Activated CD4-positive, alpha-beta T cell treated with anti-CD3 and anti-CD28 coated beads for 24 hours (primary cell): ENCODE results near the gene ARMC2.
A peak's percentile ranks its signal among the peaks of the same experiment; 100 is the strongest.
"Not testable (repeated sequence)": the region's sequence is repeated elsewhere in the genome, so short reads cannot be mapped to it uniquely, and the experiment has no call there.

Source experiments
- DNase-seq, 2 donors: peaks; one replicate each; pipeline ENCODE4 v3.0.0-alpha.2; 2020; ENCODE audit warnings: low read depth in 2 of 2

ARMC2 gene

DNA sequence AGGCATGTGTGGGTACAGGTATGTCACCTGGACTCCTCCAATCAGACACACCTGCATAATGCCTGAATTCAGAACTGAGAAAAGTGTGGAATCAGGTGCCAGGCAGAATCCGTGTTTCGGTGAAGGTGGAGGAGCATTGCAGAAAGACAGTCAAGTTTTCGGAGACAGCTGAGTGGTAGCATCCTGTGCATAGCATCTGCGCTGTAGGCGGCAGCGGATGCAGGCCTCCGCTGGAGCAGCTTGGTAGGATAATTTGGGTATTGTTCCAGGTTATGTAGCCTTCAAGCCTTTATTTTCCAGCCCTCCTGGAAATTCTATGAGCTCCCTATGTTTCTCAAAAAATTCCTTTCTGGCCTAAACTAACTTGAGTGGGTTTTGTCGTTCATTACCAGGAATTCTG is 15.5 kb upstream of the ARMC2 start:
- no peak for DNase-seq

DNA sequence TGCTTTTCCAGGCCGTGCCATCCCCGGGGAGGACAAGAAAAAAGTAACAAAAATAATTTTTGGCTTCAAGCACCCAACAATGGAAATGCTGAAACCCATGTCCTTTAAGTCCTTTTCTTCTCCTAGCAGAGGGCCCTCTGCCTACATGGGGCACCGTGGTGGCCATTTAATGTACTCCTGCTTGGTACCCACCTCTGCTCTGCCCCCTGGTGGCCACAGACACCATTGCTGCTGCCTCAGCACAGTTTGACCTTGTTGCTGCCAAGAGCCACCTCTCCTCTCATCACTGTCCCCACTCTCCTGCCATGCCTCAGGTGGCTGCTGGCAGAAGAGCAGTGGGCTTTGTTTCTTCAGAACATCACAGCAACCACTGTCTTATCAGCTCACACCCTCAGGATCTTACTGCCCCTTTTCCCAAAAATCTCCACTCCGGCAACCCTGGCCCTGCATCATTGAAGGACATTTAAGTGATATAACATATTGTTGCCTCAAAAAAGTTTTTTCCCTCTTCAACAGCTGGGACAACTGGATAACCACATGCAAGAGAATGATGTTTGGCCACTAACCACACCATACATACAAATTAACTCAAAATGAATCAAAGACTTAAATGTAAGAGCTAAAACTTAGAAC is 12.9 kb upstream of the ARMC2 start:
- DNase-seq: peak; percentile 75 to 81

GRCh38 chr6:108836061-108836460 is 12.2 kb upstream of the ARMC2 start:
- DNase-seq: no peak

DNA sequence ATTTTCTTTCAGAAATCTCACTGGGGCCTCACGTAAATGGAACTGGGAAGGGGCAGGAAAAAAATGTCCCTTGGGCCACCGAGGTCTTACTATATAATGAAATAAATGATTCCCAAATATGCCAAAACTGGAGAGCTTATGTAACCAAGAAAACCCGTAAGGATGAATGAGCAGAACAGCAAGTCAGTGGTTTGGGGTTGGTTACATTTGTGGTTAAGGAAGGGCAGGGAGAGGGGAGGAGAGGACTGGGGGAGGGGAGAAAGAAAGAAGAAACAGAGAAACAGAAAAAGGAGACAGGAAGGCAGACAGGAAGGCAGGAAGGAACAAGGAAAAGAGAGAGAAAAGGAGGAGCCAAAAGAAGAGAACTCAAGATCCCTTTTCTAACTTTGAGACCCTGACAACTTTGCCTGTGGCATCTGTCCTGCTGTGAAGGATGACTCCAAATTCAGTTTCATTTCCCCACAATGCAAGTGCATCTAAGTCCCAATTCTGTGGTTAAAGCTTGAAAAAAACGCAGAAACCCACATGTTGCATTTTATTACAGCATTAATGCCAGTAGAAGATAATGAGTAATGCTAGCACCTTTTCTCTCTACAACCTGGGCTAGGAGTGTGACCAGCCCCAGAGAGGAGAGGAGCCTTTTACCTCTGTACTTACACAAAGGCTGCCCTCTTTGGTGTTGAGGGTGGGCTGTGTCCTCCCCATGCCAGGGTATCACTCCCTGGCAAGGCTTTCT is 10.8 kb upstream of the ARMC2 start:
- DNase-seq: no peak

DNA sequence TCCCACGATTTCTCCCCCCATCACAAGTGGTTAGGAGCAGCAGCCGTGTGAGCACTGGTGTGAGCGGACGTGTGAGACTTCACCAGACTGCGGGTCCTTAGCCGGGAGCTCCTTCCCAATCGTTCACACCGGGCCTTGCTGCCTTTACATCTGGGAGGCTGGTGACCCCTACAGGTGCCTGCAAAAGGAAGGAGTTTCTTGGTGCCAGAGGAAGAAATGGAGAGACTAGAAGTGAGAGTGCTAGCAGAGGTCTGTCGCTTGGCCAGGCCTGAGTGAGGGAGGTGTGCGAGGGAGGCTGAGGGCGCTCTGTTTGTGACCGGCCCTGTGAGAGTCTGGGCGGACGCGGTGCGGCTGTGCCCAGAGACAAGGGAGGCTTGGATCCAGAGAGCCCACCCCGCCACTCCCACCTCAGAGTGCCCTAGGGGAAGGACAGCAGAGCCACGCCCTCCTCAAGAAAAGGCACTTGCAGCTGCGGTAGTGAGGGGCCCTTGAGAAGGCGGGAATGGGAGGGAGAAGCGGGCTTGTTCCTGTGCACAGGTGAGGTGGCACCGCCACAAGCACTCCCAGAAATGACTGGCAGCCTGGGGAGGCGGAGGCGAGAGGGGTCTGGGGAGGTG is 10.0 kb upstream of the ARMC2 start:
- DNase-seq: no peak

DNA sequence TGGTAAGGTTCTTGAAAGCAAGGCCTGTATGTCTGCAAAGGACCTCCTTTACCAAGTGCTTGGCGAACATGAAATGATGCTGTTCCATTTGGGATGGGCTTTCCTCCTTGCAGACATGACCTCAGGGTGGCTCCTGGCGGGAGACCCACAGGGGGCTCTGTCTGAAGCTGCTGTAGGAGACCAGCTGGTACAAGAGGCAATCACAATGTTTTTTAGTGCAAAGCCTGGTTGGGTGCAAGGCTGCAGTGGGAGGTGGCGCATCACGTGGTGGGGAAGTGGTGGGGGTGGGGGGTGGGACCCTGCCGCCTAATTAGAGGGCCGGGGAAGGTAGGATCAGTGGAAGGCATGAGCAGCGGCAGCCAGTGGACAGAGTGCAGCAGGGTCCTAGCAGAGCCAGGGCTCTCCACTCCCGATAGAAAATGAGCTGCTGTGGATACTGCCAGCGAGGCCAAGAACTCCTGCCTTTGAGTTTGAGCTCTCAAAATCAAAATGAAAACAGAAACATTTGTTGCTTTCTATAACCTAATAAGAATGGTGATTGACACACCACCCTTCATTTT is 9.1 kb upstream of the ARMC2 start:
- DNase-seq: no peak

GRCh38 chr6:108840919-108841318 is 7.3 kb upstream of the ARMC2 start:
- no peak for DNase-seq

DNA sequence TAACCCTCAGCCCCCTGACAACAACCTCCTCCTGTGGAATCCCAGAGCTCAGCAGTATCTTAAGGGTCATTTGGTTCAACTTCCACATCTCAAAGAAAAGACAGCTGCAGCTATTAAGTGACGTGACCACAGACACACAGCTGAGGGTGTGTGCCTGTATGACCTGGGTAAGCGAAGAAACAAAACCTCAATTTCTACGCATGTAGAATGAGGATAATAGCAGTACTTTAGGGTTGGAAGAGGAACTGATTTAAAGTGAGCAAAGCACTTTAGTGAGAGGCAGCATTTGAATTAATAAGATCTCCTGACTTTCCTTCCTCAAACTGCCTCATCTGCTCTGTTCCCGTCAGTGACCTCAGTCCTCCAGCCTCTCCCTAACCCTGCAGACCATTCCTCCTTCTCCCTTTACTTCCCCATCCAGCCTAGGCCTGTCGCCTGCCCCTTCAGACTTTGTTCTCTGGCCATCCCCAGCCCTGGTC is 6.8 kb upstream of the ARMC2 start:
- DNase-seq: no peak

DNA sequence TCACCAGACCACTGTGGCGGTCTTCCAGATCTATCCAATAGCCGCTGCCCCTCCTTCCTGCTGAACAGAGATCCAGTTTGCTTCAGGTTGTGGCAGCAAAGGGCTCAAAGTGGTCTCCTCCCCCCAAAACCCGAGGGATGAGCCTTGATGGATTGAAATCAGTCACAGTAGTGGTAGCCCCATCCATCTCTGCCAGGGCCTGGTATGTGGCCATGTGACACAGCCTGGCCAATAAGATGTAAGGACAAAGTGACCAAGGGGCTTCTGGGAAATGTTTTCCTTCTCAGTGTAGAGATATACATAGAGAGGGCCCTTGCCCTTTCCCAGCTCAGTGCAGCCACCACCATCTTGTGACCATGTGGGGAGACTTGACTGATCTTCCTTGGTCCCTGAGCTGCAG is 4.1 kb upstream of the ARMC2 start:
- no peak for DNase-seq

DNA sequence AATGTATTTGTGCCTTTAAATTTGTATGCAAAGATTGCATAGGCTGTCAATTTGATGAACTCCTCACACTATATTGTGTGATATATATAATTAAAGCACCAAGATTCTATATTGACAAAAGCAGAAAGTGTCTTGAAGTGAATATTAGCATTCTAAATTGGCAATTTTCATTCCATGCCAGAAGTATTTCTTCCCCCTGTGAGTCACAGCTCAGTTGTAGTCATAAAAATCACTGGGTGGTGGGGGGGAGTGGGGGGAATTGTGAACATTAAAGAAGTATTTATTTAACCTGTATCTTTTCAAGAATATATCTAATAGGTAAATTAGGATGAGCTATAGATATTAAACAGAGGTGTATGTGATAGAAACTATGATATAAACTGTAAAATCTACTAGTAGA is 3.1 kb upstream of the ARMC2 start:
- no peak for DNase-seq

GRCh38 chr6:108846101-108846500 is 2.1 kb upstream of the ARMC2 start:
- no peak for DNase-seq

- no peak for DNase-seq
These were observed 1.6 kb upstream of the ARMC2 start for GRCh38 chr6:108846628-108847027.

DNA sequence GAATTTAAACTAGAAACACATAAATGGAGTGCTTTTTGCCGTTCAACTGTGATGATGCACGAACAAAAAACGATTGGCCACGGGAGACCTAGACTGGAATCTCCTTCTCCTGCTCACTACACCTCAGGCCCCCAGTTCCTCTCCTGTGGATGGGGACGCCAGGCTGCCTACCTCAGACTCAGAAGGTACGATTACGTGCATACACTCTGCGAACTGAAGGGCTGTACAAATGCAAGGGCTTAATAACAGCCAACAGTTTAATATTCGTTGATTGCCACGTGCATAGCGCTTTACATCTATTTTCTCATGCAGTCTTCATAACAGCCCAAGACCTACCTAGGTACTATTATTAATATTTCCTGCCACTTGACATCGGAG is 495 bp upstream of the ARMC2 start:
- DNase-seq: no peak

DNA sequence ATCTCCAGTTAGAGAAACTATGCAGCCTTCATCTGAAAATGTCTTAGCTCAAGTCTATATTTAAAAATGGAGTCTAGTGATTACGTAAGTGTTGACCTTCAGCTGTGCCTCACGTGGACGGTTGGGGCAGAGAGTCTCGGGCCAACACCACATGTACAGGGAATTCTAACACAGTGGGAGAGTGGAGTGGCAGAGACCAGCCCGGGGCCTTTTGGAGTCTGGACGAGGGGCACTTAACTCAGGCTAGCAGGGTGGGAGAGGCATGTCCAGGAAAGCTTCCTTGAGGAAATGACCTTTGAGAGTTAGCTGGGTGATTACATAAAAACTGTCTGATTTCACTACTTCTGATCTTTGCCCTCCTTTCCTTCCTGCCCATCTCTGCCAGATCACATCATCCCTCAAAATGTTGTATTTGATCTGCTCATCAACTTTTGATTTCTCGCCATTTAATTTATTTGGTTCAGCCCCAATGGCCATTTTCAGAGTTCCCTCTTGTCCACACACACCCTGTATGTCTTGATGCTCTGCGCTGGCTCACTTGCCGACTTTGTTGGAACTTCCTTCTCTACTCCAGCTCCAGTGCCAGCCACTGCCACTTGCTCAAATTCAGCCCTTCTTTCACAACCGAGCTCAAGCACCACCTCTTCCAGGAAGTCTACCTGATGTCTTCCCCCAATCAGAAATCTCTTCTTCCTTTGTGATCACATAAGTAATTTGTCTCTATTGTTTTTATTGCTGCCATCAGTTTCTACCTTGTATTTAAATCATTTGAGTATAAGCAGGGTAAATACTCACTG is 2.6 kb downstream of the ARMC2 start:
- no peak for DNase-seq

- no peak for DNase-seq
These were observed 3.5 kb downstream of the ARMC2 start for GRCh38 chr6:108851756-108852155.

DNA sequence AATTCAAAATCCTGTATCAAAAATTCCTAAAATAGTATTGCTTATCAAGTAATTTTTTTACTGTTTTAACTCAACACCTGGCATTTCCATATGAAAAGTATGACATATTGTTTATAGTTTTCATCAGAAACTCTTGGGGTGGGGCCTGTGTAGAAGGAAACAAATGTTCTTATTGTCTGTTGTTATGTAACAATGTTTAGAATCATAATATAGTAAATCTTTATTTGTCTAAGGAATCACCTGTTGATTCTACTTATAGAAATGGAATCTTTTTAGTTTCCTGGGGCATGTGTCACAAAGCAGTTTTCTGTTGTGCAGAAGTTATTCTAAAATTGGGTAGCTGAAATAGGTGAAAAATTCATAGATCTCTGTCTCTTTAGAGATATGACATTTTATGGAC is 4.9 kb downstream of the ARMC2 start:
- no peak for DNase-seq

- no peak for DNase-seq
These were observed 14.4 kb downstream of the ARMC2 start for GRCh38 chr6:108862479-108863191.

GRCh38 chr6:108865751-108866286 is 17.6 kb downstream of the ARMC2 start:
- not testable (repeated sequence) for DNase-seq

- DNase-seq: no peak
These were observed 18.6 kb downstream of the ARMC2 start for GRCh38 chr6:108866798-108867197.

DNA sequence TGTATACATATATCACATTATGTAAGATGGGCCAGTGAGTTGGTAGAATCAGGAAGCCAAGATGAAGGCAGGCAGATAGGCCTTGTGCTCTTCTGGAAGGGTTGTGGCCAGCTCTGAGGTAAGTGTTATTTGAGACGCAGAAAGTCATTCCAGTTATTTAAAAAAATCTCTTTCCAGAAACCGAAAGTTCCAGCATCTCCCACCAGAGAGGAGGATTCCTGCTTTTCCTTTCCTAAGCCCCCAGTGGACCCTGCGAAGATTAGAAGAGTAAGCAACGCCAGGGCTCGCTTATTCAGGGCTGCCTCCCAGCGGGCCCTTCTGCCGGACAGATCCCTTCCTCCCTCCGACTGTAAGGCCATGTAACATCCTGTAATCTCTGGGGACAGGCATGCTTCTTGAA is 20.4 kb downstream of the ARMC2 start:
- DNase-seq: no peak

- DNase-seq: no peak
These were observed 21.7 kb downstream of the ARMC2 start for GRCh38 chr6:108869876-108870275.
